HCT116 (cell line): ENCODE results near the gene SMIM5. TPM values are rescaled to one million over a fixed set of nuclear protein-coding genes. Genes with fewer than 3 reads are reported as not detected.

Experiments
- ATAC-seq: fragments of 200-7000 bp; cut with Tn5 transposase; 2 replicates; pipeline ENCODE4 v1.9.1; 2020; ENCODE audit warnings: mild to moderate bottlenecking, moderate library complexity
- BruUV-seq: library from RNA; stranded (reverse); fragments of 400-500 nt; replicated peaks from 2 replicates; lab custom pipeline; 2021; lab: Mats Ljungman, UMichigan
- CTCF ChIA-PET: fragments of 300-600 bp; sonication (Branson Sonifier 250); formaldehyde crosslinking; loops from one replicate; lab custom pipeline; 2021; ENCODE audit warnings: antibody characterized with exemption; lab: Charles Lee
- POLR2A ChIA-PET: fragments of 300-600, 350-600 bp; sonication (Branson Sonifier 250); formaldehyde crosslinking; loops from one replicate; lab custom pipeline; 2021; ENCODE audit warnings: antibody characterized with exemption; lab: Charles Lee
- RAD21 ChIA-PET, 2 experiments: fragments of 300-600 bp; sonication (Branson Sonifier 250); formaldehyde crosslinking; loops; one replicate each; lab custom pipeline; 2023; ENCODE audit warnings: low total read pairs in 2 of 2; ENCODE audit not compliant: uncharacterized antibody in 2 of 2, unreplicated experiment in 2 of 2, low non-redundant PET in 1 of 2; lab: Charles Lee
- DNase-seq: peaks from one replicate; pipeline ENCODE4 v3.0.0-alpha.2; 2010; ENCODE audit warnings: low read depth, low spot score
- H2AFZ ChIP-seq: fragments of 200-600 bp; shearing (Covaris generic), sonication (generic); 2 replicates; pipeline ENCODE4 v1.6.1; 2017; ENCODE audit warnings: low read depth, mixed run types, mixed read lengths, antibody characterized with exemption, low read length; ENCODE audit not compliant: poor library complexity, severe bottlenecking
- H3K27ac ChIP-seq: 2 replicates; pipeline ENCODE4 v1.5.1; 2012; ENCODE audit warnings: low read depth, low read length
- H3K27me3 ChIP-seq: fragments of 200-600 bp; sonication (generic); 2 replicates; pipeline ENCODE4 v1.6.1; 2016; ENCODE audit warnings: mixed run types, low read length, mixed read lengths; ENCODE audit not compliant: insufficient read depth
- H3K36me3 ChIP-seq, 2 experiments: fragments of 200-500 bp in 1 of 2; fragments of 200-600 bp in 1 of 2; sonication (Bioruptor generic) in 1 of 2; sonication (generic) in 1 of 2; 2 replicates each; pipeline versions ENCODE4 v1.5.1 to v1.6.1; 2014 to 2016; ENCODE audit warnings: low read length in 2 of 2, inconsistent platforms in 1 of 2, mixed read lengths in 1 of 2, mixed run types in 1 of 2; ENCODE audit not compliant: insufficient read depth in 2 of 2, control insufficient read depth in 1 of 2
- H3K4me1 ChIP-seq, 2 experiments: fragments of 200-600 bp in 1 of 2; sonication (generic) in 1 of 2; 2 replicates each; pipeline versions ENCODE4 v1.5.1 to v1.6.1; 2012 to 2017; ENCODE audit warnings: low read length in 2 of 2, inconsistent platforms in 1 of 2, mild to moderate bottlenecking in 1 of 2, mixed read lengths in 1 of 2, mixed run types in 1 of 2, moderate library complexity in 1 of 2; ENCODE audit not compliant: insufficient read depth in 2 of 2, control insufficient read depth in 1 of 2
- H3K4me2 ChIP-seq: fragments of 200-600 bp; sonication (generic); 2 replicates; pipeline ENCODE4 v1.6.1; 2017; ENCODE audit warnings: mixed run types, low read length, mixed read lengths
- H3K4me3 ChIP-seq, 2 experiments: fragments of 200-600 bp in 1 of 2; sonication (generic) in 1 of 2; replicated peaks in 1 of 2; 2 replicates each; pipeline ENCODE4 v1.5.1; 2011 to 2016; ENCODE audit warnings: low read length in 2 of 2, control low read depth in 1 of 2, low read depth in 1 of 2, mild to moderate bottlenecking in 1 of 2, mixed read lengths in 1 of 2, mixed run types in 1 of 2
- H3K79me2 ChIP-seq: fragments of 200-600 bp; sonication (generic); 2 replicates; pipeline ENCODE4 v1.6.1; 2017; ENCODE audit warnings: mild to moderate bottlenecking, mixed run types, low read length, moderate library complexity, mixed read lengths; ENCODE audit not compliant: insufficient read depth
- H3K9ac ChIP-seq: fragments of 200-600 bp; sonication (generic); 2 replicates; pipeline ENCODE4 v1.6.1; 2016; ENCODE audit warnings: low read length, mixed read lengths
- H3K9me2 ChIP-seq: fragments of 200-600 bp; sonication (generic), shearing (Covaris generic); 2 replicates; pipeline ENCODE4 v1.6.1; 2017; ENCODE audit warnings: mixed run types, mild to moderate bottlenecking, moderate library complexity; ENCODE audit not compliant: insufficient read depth
- H3K9me3 ChIP-seq, 2 experiments: fragments of 200-500 bp in 1 of 2; fragments of 200-600 bp in 1 of 2; sonication (Bioruptor generic) in 1 of 2; sonication (generic) in 1 of 2; 2 replicates each; pipeline ENCODE4 v1.6.1; 2014 to 2017; ENCODE audit warnings: low read length in 2 of 2, mixed read lengths in 2 of 2, inconsistent platforms in 1 of 2, low read depth in 1 of 2, mild to moderate bottlenecking in 1 of 2, mixed run types in 1 of 2, moderate library complexity in 1 of 2; ENCODE audit not compliant: control insufficient read depth in 1 of 2, insufficient read depth in 1 of 2
- H4K20me1 ChIP-seq: fragments of 200-600 bp; sonication (generic), shearing (Covaris generic); 2 replicates; pipeline ENCODE4 v1.6.1; 2017; ENCODE audit warnings: mixed run types, mild to moderate bottlenecking, moderate library complexity; ENCODE audit not compliant: insufficient read depth
- CEBPB ChIP-seq: IDR thresholded peaks from 2 replicates; pipeline ENCODE4 v1.6.1; 2012; ENCODE audit warnings: low read depth
- EGR1 ChIP-seq: IDR thresholded peaks from 2 replicates; pipeline ENCODE4 v1.6.1; 2012; ENCODE audit warnings: low read depth
- FOSL1 ChIP-seq: IDR thresholded peaks from 2 replicates; pipeline ENCODE4 v1.6.1; 2012; ENCODE audit warnings: low read depth
- JUND ChIP-seq: IDR thresholded peaks from 2 replicates; pipeline ENCODE4 v1.6.1; 2012
- MAX ChIP-seq: IDR thresholded peaks from 2 replicates; pipeline ENCODE4 v1.6.1; 2012
- POLR2A ChIP-seq: IDR thresholded peaks from 2 replicates; pipeline ENCODE4 v1.7.0; 2011; ENCODE audit warnings: borderline replicate concordance; ENCODE audit not compliant: insufficient read depth, insufficient read length; ENCODE audit errors: extremely low read depth
- POLR2AphosphoS5 ChIP-seq: IDR thresholded peaks from 2 replicates; pipeline ENCODE4 v1.6.1; 2011; ENCODE audit warnings: mild to moderate bottlenecking, low read depth, low read length, moderate library complexity
- RAD21 ChIP-seq: IDR thresholded peaks from 2 replicates; pipeline ENCODE4 v1.6.1; 2012; ENCODE audit warnings: low read depth, mild to moderate bottlenecking
- SIN3A ChIP-seq: IDR thresholded peaks from 2 replicates; pipeline ENCODE4 v1.6.1; 2012; ENCODE audit warnings: low read depth
- SP1 ChIP-seq: IDR thresholded peaks from 2 replicates; pipeline ENCODE4 v1.6.1; 2012; ENCODE audit warnings: low read depth
- SRF ChIP-seq: IDR thresholded peaks from 2 replicates; pipeline ENCODE4 v1.6.1; 2012; ENCODE audit warnings: low read depth
- YY1 ChIP-seq: IDR thresholded peaks from 2 replicates; pipeline ENCODE4 v1.6.1; 2011; ENCODE audit warnings: low read length, low read depth, moderate library complexity, mild to moderate bottlenecking; ENCODE audit not compliant: insufficient replicate concordance; ENCODE audit errors: extremely low read depth
- ZBTB33 ChIP-seq: IDR thresholded peaks from 2 replicates; pipeline ENCODE4 v1.6.1; 2011; ENCODE audit warnings: mild to moderate bottlenecking, low read length, moderate library complexity; ENCODE audit not compliant: insufficient replicate concordance; ENCODE audit errors: extremely low read depth
- intact Hi-C: fragments of 100-400 bp; cut with micrococcal nuclease; formaldehyde crosslinking; loops from 2 replicates; pipeline ENCODE4 v1.10.0; 2022
- total RNA-seq: library from RNA; stranded (reverse); gene quantifications from one replicate; pipeline ENCODE4 v1.2.1, GENCODE V29; 2021; ENCODE audit not compliant: unreplicated experiment

Gene SMIM5
- total RNA-seq, 1 experiment from 2014 or later: 0.12 TPM

GRCh38 chr17:75642182-75642783, 9.0 kb downstream of the SMIM5 start:
- peaks cover 45 to 76% of the 10 kb centered on the region in 2 experiments for H3K4me1 ChIP-seq
- no peak for DNase-seq

More at GRCh38 chr17:75642182-75642783, 9.0 kb downstream of the SMIM5 start:
- Histone ChIP-seq H3K79me2 (no peaks in the 10 kb centered on the region), H3K36me3 (0 out of 4 replicates have a peak, but pooled peaks cover 0 to 3% of the 10 kb centered on the region in 2 experiments), H3K27ac (no peak overlapping the region; the same call in 1 of the 2 replicates), H3K27me3 (no peaks in the 10 kb centered on the region), H3K9me3 (no peaks in the 10 kb centered on the region), H4K20me1 (no peaks in the 10 kb centered on the region)
- BruUV-seq: no TSS peak
- intact Hi-C loops: no loop called here
- CTCF ChIA-PET: interaction anchor here (1.3 to 3.0 kb wide), 4 partner anchors 9 to 105 kb away, joined by 4 to 25 read pairs (median 8); partner anchors contain the start of gene SMIM5
- POLR2A ChIA-PET: interaction anchor here (1.0 to 1.7 kb wide), 4 partner anchors 8 to 138 kb away, joined by 3 to 5 read pairs (median 4); no protein-coding TSS in a partner anchor
- no peak for TF ChIP-seq POLR2A
- no peak for TF ChIP-seq SIN3A
- TF ChIP-seq EGR1: no peak
- TF ChIP-seq SRF: no peak
- TF ChIP-seq MAX: no peak
- TF ChIP-seq SP1: no peak
- no peak for TF ChIP-seq YY1
- no peak for TF ChIP-seq POLR2AphosphoS5
- no peak for TF ChIP-seq ZBTB33
- TF ChIP-seq FOSL1: no peak
- no peak for TF ChIP-seq CEBPB
- no peak for TF ChIP-seq RAD21
- no peak for TF ChIP-seq JUND
- TF ChIP-seq, all 23 proteins: peak for 0
- no peak for ATAC-seq
- H3K4me3 ChIP-seq: no peak overlapping the region
- no peak overlapping the region for H2AFZ ChIP-seq
- no peaks in the 10 kb centered on the region for H3K9me2 ChIP-seq
- RAD21 ChIA-PET: interaction anchor here in 1 of 2 experiments (0.6 kb wide), 1 partner anchor 106 kb away, joined by 3 read pairs; no protein-coding TSS in a partner anchor
- H3K4me2 ChIP-seq: peak overlapping the region; percentile 13
- H3K9ac ChIP-seq: peak overlapping the region; percentile 17; the same call in 1 of the 2 replicates
